CD8-positive, alpha-beta memory T cell (primary cell): ENCODE measurements around the gene CYP27B1. TPM values are rescaled to one million over a fixed set of nuclear protein-coding genes. Genes with fewer than 3 reads are reported as not detected.

Experiments used
- CTCF ChIA-PET: fragments of 350-600 bp; sonication (Branson Sonifier 250); formaldehyde crosslinking; loops from one replicate; lab custom pipeline; 2021; ENCODE audit warnings: antibody characterized with exemption; lab: Charles Lee
- POLR2A ChIA-PET: fragments of 350-600 bp; sonication (Branson Sonifier 250); formaldehyde crosslinking; loops from one replicate; lab custom pipeline; 2021; ENCODE audit warnings: antibody characterized with exemption; lab: Charles Lee
- DNase-seq, 5 donors: peaks; one replicate each; pipeline versions ENCODE4 v3.0.0 to v3.0.0-alpha.2; 2020 to 2022; ENCODE audit warnings: mixed read lengths in 1 of 5
- H3K27ac ChIP-seq: one replicate; pipeline ENCODE4 v1.7.0; 2013; ENCODE audit warnings: low read depth, mild to moderate bottlenecking, low read length, moderate library complexity
- H3K27me3 ChIP-seq: 2 replicates; pipeline ENCODE4 v1.7.0; 2013; ENCODE audit warnings: low read length, mild to moderate bottlenecking; ENCODE audit not compliant: insufficient read depth, poor library complexity, severe bottlenecking
- H3K36me3 ChIP-seq: 2 replicates; pipeline ENCODE4 v1.7.0; 2013; ENCODE audit warnings: mild to moderate bottlenecking, low read length, moderate library complexity; ENCODE audit not compliant: insufficient read depth
- H3K4me1 ChIP-seq: 2 replicates; pipeline ENCODE4 v1.7.0; 2013; ENCODE audit warnings: mild to moderate bottlenecking, low read length, moderate library complexity; ENCODE audit not compliant: insufficient read depth
- H3K4me3 ChIP-seq: 2 replicates; pipeline ENCODE4 v1.7.0; 2013; ENCODE audit warnings: mild to moderate bottlenecking, low read length
- H3K9me3 ChIP-seq: 2 replicates; pipeline ENCODE4 v1.7.0; 2013; ENCODE audit warnings: mild to moderate bottlenecking, low read length
- H3K27ac Mint-ChIP-seq, 8 donors: one replicate each; pipeline ENCODE4 v1.8.0; 2020 to 2021; ENCODE audit warnings: mixed read lengths in 8 of 8, mild to moderate bottlenecking in 6 of 8, inconsistent platforms in 3 of 8, moderate library complexity in 3 of 8
- H3K27me3 Mint-ChIP-seq, 2 donors: one replicate each; pipeline ENCODE4 v1.8.0; 2020 to 2021; ENCODE audit warnings: mixed read lengths in 2 of 2, mild to moderate bottlenecking in 1 of 2, moderate library complexity in 1 of 2
- H3K36me3 Mint-ChIP-seq, 3 donors: one replicate each; pipeline ENCODE4 v1.8.0; 2020 to 2021; ENCODE audit warnings: mixed read lengths in 3 of 3, inconsistent platforms in 1 of 3, mild to moderate bottlenecking in 1 of 3
- H3K4me1 Mint-ChIP-seq, 3 donors: one replicate each; pipeline ENCODE4 v1.8.0; 2020 to 2021; ENCODE audit warnings: mixed read lengths in 3 of 3, inconsistent platforms in 1 of 3, mild to moderate bottlenecking in 1 of 3
- H3K4me3 Mint-ChIP-seq, 7 donors: one replicate each; pipeline ENCODE4 v1.8.0; 2020 to 2021; ENCODE audit warnings: mixed read lengths in 7 of 7, mild to moderate bottlenecking in 6 of 7, moderate library complexity in 4 of 7, inconsistent platforms in 2 of 7
- H3K9me3 Mint-ChIP-seq, 5 donors: one replicate each; pipeline ENCODE4 v1.8.0; 2020 to 2022; ENCODE audit warnings: mixed read lengths in 5 of 5, mild to moderate bottlenecking in 3 of 5, moderate library complexity in 2 of 5, inconsistent platforms in 1 of 5
- polyA plus RNA-seq: library from polyadenylated mRNA; unstranded; fragments of 300-500 nt; fragmentation: Illumina TruSeq; gene quantifications from one replicate; pipeline ENCODE4 v1.2.3, GENCODE V29; 2021
- total RNA-seq, 2 experiments: library from RNA; stranded (reverse); gene quantifications; one replicate each; pipeline ENCODE4 v1.2.3, GENCODE V29; 2021

Gene CYP27B1
- total and polyA plus RNA-seq, 3 experiments from 2014 or later: 0.52 to 7.4 (median 7.2) TPM

DNA sequence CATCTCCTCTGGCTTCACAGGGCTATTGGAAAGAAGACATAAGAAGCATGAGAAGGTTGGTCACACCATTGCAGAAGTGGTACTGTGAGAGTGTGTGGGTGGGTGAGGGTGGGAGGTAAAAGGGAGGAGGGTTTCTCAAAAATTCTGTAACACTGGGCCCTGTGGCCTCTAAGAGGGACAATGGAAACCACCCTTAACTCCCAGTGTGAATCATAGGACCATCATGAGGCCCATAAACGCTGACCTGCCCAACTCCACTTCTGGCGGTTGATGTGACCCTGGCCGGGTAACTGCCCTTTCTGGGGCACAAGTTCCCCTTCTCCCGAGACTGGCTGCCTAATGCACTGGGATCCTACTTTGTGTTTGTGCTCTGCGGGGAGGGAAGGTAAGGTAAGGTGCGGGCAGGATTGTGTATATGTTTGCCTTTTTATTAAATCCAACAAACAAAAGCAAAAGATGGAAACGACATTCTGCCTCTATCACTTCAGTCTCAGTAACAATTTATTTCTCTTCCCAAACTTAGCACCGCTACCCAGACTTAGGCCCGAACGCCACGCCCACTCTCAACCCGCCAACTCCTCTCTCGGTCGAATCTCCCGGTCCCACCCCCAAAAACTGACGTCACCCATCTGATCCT, 4.5 kb upstream of the CYP27B1 start:
- Mint-ChIP-seq H3K4me3 (peak overlapping the region; percentile 93 to 99 (median 96)), H3K27me3 (peaks cover 4 to 10% of the 10 kb centered on the region in 2 donors), H3K4me1 (peaks cover 23 to 29% (median 26%) of the 10 kb centered on the region in 3 donors), H3K9me3 (peaks cover 0 to 4% (median 0%) of the 10 kb centered on the region in 5 donors), H3K27ac (peak overlapping the region; percentile 92 to 99 (median 98)), H3K36me3 (peaks cover 7 to 18% (median 14%) of the 10 kb centered on the region in 3 donors)
- CTCF ChIA-PET: interaction anchor here (0.7 to 2.2 kb wide), 7 partner anchors 9 to 131 kb away, joined by 3 to 14 read pairs (median 3); partner anchors contain the start of gene TSFM
- H3K27ac ChIP-seq: peak overlapping the region; percentile 89
- H3K9me3 ChIP-seq: no peaks in the 10 kb centered on the region
- POLR2A ChIA-PET: interaction anchor here (0.6 to 1.3 kb wide), 3 partner anchors 10 to 277 kb away, joined by 3 to 6 read pairs (median 4); partner anchors contain the start of gene ATP23
- peaks cover 16% of the 10 kb centered on the region for H3K4me1 ChIP-seq
- peak overlapping the region; percentile 93 for H3K4me3 ChIP-seq
- peak in 3 of 5 donors; percentile 71 to 83 (median 76) for DNase-seq
- H3K36me3 ChIP-seq: no peaks in the 10 kb centered on the region
- peaks cover 7% of the 10 kb centered on the region for H3K27me3 ChIP-seq

DNA sequence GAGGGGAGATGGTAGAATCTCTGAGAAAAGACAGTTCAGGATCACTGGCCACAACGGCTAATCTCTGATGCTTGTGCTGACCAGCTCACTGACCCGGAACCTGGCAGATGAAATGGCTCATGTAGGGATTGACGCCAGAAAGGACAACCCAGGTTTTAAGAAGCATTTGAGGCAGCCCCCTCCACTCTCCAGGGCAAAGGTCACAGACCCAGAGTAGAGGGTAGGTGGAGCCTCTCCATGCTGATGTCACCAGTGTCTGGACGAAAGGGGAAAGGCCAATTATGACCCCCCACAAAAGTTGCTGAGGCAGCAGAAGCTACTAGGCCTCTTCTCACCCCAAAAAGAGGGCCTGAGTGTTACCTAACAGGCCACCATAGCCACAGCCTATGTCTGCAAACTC, 3.9 kb upstream of the CYP27B1 start:
- Mint-ChIP-seq H3K27ac (peak overlapping the region in 6 of 8 donors; percentile 39 to 98 (median 62)), H3K36me3 (peaks cover 2 to 18% (median 13%) of the 10 kb centered on the region in 3 donors), H3K4me3 (peak overlapping the region in 6 of 7 donors; percentile 16 to 93 (median 48)), H3K4me1 (peaks cover 25 to 35% (median 30%) of the 10 kb centered on the region in 3 donors), H3K27me3 (peaks cover 7 to 13% of the 10 kb centered on the region in 2 donors), H3K9me3 (peaks cover 0 to 6% (median 0%) of the 10 kb centered on the region in 5 donors)
- peaks cover 22% of the 10 kb centered on the region for H3K4me1 ChIP-seq
- H3K9me3 ChIP-seq: no peaks in the 10 kb centered on the region
- peak overlapping the region; percentile 89 for H3K27ac ChIP-seq
- H3K27me3 ChIP-seq: peaks cover 10% of the 10 kb centered on the region
- ChIA-PET POLR2A (interaction anchor here (0.6 kb wide), 1 partner anchor 277 kb away, joined by 3 read pairs; no protein-coding TSS in a partner anchor), CTCF (interaction anchor here (0.7 to 2.1 kb wide), 2 partner anchors 14 to 17 kb away, joined by 3 to 6 read pairs; no protein-coding TSS in a partner anchor)
- DNase-seq: no peak
- no peaks in the 10 kb centered on the region for H3K36me3 ChIP-seq
- H3K4me3 ChIP-seq: no peak overlapping the region

DNA sequence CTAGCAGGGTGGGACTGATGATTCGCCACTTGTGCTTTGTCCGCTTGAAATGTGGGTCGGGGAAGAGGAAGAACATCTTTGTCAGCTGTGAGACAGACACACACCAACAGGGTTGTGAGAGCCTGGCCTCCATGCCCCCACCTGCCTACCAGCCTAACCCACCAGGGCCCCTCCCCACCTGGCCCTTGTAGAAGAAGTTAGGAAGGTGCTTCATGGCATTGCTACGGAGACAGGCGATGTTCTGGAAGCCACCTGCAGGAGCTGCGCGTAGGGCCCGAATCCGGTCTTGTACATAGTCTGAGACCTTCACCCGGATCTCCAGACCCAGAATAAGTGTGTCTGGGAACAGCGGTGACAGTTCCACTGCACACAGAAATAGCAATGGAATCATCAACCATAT, 2.7 kb upstream of the CYP27B1 start:
- Histone ChIP-seq H3K27me3 (peaks cover 14% of the 10 kb centered on the region), H3K9me3 (no peaks in the 10 kb centered on the region), H3K4me3 (no peak overlapping the region), H3K36me3 (no peaks in the 10 kb centered on the region), H3K27ac (no peak overlapping the region), H3K4me1 (peaks cover 31% of the 10 kb centered on the region)
- Mint-ChIP-seq H3K36me3 (peaks cover 0 to 19% (median 10%) of the 10 kb centered on the region in 3 donors), H3K4me1 (peaks cover 33 to 46% (median 35%) of the 10 kb centered on the region in 3 donors), H3K4me3 (peak overlapping the region in 2 of 7 donors; percentile 14 to 71), H3K27ac (peak overlapping the region in 4 of 8 donors; percentile 1 to 84 (median 44)), H3K9me3 (peaks cover 0 to 6% (median 0%) of the 10 kb centered on the region in 5 donors), H3K27me3 (peaks cover 17 to 22% of the 10 kb centered on the region in 2 donors)
- ChIA-PET CTCF (interaction anchor here (0.9 to 2.1 kb wide), 2 partner anchors 11 to 13 kb away, joined by 3 to 6 read pairs; no protein-coding TSS in a partner anchor), POLR2A (no interaction called here)
- DNase-seq: no peak

DNA sequence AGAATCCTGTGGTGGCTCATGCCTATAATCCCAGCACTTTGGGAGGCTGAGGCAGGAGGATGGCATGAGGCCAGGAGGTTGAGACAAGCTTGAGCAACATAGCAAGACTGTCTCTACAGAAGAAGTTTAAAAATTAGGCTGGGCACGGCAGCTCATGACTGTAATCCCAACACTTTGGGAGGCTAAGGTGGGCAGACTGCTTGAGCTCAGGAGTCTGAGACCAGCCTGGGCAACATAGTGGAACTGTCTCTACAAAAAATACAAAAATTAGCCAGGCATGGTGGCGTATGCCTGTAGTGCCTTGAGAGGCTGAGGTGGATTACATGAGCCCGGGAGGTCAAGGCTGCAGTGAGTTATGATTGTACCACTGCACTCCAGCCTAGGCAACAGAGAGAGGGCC, 998 bp upstream of the CYP27B1 start:
- H3K27me3 ChIP-seq: peaks cover 18% of the 10 kb centered on the region
- Mint-ChIP-seq H3K9me3 (peaks cover 0 to 6% (median 0%) of the 10 kb centered on the region in 5 donors), H3K27me3 (peaks cover 30 to 33% of the 10 kb centered on the region in 2 donors), H3K4me1 (peaks cover 35 to 46% (median 37%) of the 10 kb centered on the region in 3 donors), H3K36me3 (peaks cover 0 to 16% (median 10%) of the 10 kb centered on the region in 3 donors), H3K4me3 (peak overlapping the region in 1 of 7 donors; percentile 83), H3K27ac (no peak overlapping the region)
- H3K4me3 ChIP-seq: no peak overlapping the region
- peaks cover 34% of the 10 kb centered on the region for H3K4me1 ChIP-seq
- DNase-seq: no peak
- ChIA-PET POLR2A (interaction anchor here (0.6 to 1.8 kb wide), 2 partner anchors 13 to 16 kb away, joined by 3 to 12 read pairs; partner anchors contain the start of genes CDK4 and MARCHF9), CTCF (interaction anchor here (1.0 to 4.8 kb wide), 2 partner anchors 12 to 137 kb away, joined by 3 to 37 read pairs; partner anchors contain the start of gene MARCHF9)
- H3K9me3 ChIP-seq: no peaks in the 10 kb centered on the region
- H3K36me3 ChIP-seq: no peaks in the 10 kb centered on the region
- H3K27ac ChIP-seq: no peak overlapping the region

DNA sequence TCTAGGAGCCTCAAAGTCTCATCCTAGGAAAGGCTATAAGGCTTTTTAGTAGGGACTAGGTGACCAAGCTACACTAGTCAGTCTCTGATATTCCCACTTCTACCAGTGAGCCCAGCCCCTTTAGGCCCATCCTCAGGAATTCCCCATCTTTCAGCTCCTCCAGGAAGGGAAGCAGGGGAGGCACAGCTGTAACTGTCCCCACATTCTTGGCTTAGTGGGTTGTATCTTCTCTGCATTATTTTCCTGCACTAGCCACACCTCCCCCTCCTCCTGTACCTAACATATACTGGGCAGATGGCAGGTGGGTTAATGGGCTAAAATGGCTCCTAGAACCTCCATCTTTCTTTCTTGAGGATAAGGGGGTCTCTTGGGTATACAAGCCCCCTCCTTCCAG, 424 bp upstream of the CYP27B1 start:
- no peaks in the 10 kb centered on the region for H3K36me3 ChIP-seq
- H3K9me3 ChIP-seq: no peaks in the 10 kb centered on the region
- ChIA-PET CTCF (interaction anchor here (1.0 to 4.8 kb wide), 2 partner anchors 11 to 137 kb away, joined by 3 to 37 read pairs; partner anchors contain the start of gene MARCHF9), POLR2A (interaction anchor here (0.6 to 1.8 kb wide), 2 partner anchors 12 to 15 kb away, joined by 3 to 12 read pairs; partner anchors contain the start of genes CDK4 and MARCHF9)
- no peak overlapping the region for H3K27ac ChIP-seq
- H3K27me3 ChIP-seq: peaks cover 18% of the 10 kb centered on the region
- peaks cover 34 to 44% (median 35%) of the 10 kb centered on the region in 3 donors for H3K4me1 Mint-ChIP-seq
- H3K27me3 Mint-ChIP-seq: peaks cover 30 to 33% of the 10 kb centered on the region in 2 donors
- H3K9me3 Mint-ChIP-seq: peaks cover 0 to 6% (median 0%) of the 10 kb centered on the region in 5 donors
- H3K36me3 Mint-ChIP-seq: peaks cover 0 to 15% (median 10%) of the 10 kb centered on the region in 3 donors
- peaks cover 29% of the 10 kb centered on the region for H3K4me1 ChIP-seq
- no peak overlapping the region for H3K4me3 ChIP-seq
- H3K27ac Mint-ChIP-seq: no peak overlapping the region
- no peak for DNase-seq
- H3K4me3 Mint-ChIP-seq: peak overlapping the region in 4 of 7 donors; percentile 5 to 90 (median 84)

DNA sequence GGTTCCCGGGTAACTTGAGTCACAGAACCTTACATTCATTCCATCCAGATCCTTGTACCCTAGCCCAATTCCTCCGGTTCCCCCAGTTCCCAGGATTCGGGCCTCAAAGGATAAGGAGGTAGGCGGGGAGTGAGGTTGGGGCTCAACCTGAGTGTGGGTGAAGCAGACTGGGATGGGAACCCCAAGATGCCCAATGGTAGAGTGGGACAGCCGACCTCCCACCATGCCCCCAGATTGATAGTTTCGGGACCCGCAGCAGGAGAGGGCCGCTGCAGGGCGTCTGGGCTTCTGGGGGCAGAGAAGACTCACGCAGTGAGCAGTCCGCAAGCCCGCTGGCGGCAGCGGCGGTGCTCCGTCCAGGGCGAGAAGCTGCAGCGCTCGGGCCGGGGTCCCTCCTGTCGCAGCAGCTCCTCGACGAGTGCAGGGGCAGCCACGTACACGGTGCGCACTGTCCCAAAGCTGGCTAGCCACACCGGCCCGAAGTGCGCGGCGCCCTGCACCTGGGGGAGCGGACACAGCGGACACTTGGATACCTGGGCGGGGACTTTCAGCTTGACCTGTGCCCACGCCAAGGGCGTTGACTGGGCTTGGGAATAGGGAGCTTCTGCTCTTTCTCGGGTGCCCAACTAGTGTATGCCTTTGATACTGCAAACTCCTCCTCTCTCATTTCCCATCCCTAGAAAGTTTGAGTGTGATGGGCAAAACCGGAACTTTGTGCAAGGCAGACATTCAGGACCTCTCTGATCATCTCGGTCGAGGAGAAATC, 997 bp downstream of the CYP27B1 start:
- H3K27me3 Mint-ChIP-seq: peaks cover 30 to 33% of the 10 kb centered on the region in 2 donors
- Histone ChIP-seq H3K4me1 (peaks cover 24% of the 10 kb centered on the region), H3K27ac (no peak overlapping the region), H3K36me3 (peaks cover under 1% of the 10 kb centered on the region), H3K9me3 (no peaks in the 10 kb centered on the region), H3K27me3 (peaks cover 18% of the 10 kb centered on the region), H3K4me3 (peak overlapping the region; percentile 70)
- H3K27ac Mint-ChIP-seq: peak overlapping the region in 4 of 8 donors; percentile 13 to 86 (median 57)
- peaks cover 0 to 14% (median 10%) of the 10 kb centered on the region in 3 donors for H3K36me3 Mint-ChIP-seq
- peaks cover 24 to 31% (median 24%) of the 10 kb centered on the region in 3 donors for H3K4me1 Mint-ChIP-seq
- H3K4me3 Mint-ChIP-seq: peak overlapping the region; percentile 83 to 90 (median 85)
- ChIA-PET CTCF (interaction anchor here (1.3 to 4.8 kb wide), 4 partner anchors 10 to 138 kb away, joined by 5 to 37 read pairs (median 9); partner anchors contain the start of gene MARCHF9), POLR2A (interaction anchor here (0.5 to 1.8 kb wide), 2 partner anchors 11 to 50 kb away, joined by 11 to 12 read pairs; partner anchors contain the start of gene MARCHF9)
- H3K9me3 Mint-ChIP-seq: peaks cover 0 to 6% (median 0%) of the 10 kb centered on the region in 5 donors
- no peak for DNase-seq
